Measurements from ENCODE around the gene RBBP6. TPM values are rescaled to one million over a fixed set of nuclear protein-coding genes. Genes with fewer than 3 reads are reported as not detected.

RBBP6 gene
- total and polyA plus RNA-seq, 9 of the 15 experiments (the other 6 are each of a cell fraction or from before 2014, with no cell fraction given) = 19.2 to 76.6 (median 42.7) TPM

DNA sequence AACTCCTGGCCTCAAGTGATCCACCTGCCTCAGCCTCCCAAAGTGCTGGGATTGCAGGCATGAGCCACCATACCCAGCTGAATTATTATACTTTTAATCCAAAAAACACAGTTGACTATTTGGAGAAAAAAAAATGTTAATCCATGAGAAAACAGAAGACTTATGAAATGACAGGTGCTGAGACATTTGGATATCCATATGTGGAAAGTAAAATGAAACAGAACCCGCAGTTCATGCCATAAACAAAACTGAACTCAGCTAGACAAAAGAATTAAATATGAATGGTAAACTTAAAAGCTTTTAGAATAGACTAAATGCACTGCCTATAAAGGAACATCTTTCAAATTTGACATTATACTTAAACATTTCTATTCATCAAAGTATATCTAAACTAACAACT, 8.2 kb upstream of the RBBP6 start (continued):
- TF ChIP-seq, protein P1, sequence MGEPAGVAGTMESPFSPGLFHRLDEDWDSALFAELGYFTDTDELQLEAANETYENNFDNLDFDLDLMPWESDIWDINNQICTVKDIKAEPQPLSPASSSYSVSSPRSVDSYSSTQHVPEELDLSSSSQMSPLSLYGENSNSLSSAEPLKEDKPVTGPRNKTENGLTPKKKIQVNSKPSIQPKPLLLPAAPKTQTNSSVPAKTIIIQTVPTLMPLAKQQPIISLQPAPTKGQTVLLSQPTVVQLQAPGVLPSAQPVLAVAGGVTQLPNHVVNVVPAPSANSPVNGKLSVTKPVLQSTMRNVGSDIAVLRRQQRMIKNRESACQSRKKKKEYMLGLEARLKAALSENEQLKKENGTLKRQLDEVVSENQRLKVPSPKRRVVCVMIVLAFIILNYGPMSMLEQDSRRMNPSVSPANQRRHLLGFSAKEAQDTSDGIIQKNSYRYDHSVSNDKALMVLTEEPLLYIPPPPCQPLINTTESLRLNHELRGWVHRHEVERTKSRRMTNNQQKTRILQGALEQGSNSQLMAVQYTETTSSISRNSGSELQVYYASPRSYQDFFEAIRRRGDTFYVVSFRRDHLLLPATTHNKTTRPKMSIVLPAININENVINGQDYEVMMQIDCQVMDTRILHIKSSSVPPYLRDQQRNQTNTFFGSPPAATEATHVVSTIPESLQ (CRISPR knock-in tag; IDR thresholded peaks at IDR 0.05) = no peak
- no peak for TF ChIP-seq BRCA1 (IDR thresholded peaks at IDR 0.05)
- no peak for TF ChIP-seq BRCA1 (CRISPR knock-in tag; IDR thresholded peaks at IDR 0.05)
- TF ChIP-seq, protein P2, sequence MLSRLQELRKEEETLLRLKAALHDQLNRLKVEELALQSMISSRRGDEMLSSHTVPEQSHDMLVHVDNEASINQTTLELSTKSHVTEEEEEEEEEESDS (CRISPR knock-in tag; IDR thresholded peaks at IDR 0.05) = no peak
- TF ChIP-seq ZNF561 (CRISPR knock-in tag; conservative IDR thresholded peaks at IDR 0.05) = no peak

- no peak overlapping the region; the same call in 1 of the 2 replicates for H2AFZ ChIP-seq (ENCODE audit: low read depth, low read length)
- TF ChIP-seq NFATC3 (IDR thresholded peaks at IDR 0.05) (no peak), ZNF140 (CRISPR knock-in tag; IDR thresholded peaks at IDR 0.05) (no peak), ZNF75A (CRISPR knock-in tag; IDR thresholded peaks at IDR 0.05) (no peak), ZNF224 (CRISPR knock-in tag; IDR thresholded peaks at IDR 0.05) (no peak), ZNF184 (CRISPR knock-in tag; IDR thresholded peaks at IDR 0.05) (no peak), C11orf30 (IDR thresholded peaks at IDR 0.05; ENCODE audit: low read depth) (0 out of 2 replicates have a peak, but pooled peaks have one; percentile 7), TAL1 (IDR thresholded peaks at IDR 0.05) (no peak), ZNF316 (IDR thresholded peaks at IDR 0.05) (peak; percentile 7; the same call in 1 of the 2 replicates), HMG20B (CRISPR knock-in tag; IDR thresholded peaks at IDR 0.05) (no peak), ZNF668 (CRISPR knock-in tag; IDR thresholded peaks at IDR 0.05) (no peak)
- TF ChIP-seq, protein P3, sequence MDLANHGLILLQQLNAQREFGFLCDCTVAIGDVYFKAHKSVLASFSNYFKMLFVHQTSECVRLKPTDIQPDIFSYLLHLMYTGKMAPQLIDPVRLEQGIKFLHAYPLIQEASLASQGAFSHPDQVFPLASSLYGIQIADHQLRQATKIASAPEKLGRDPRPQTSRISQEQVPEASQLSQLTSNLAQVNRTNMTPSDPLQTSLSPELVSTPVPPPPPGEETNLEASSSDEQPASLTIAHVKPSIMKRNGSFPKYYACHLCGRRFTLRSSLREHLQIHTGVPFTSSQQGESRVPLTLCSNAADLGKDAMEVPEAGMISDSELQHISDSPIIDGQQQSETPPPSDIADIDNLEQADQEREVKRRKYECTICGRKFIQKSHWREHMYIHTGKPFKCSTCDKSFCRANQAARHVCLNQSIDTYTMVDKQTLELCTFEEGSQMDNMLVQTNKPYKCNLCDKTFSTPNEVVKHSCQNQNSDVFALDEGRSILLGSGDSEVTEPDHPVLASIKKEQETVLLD (IDR thresholded peaks at IDR 0.05) = no peak
- TF ChIP-seq, protein P4, sequence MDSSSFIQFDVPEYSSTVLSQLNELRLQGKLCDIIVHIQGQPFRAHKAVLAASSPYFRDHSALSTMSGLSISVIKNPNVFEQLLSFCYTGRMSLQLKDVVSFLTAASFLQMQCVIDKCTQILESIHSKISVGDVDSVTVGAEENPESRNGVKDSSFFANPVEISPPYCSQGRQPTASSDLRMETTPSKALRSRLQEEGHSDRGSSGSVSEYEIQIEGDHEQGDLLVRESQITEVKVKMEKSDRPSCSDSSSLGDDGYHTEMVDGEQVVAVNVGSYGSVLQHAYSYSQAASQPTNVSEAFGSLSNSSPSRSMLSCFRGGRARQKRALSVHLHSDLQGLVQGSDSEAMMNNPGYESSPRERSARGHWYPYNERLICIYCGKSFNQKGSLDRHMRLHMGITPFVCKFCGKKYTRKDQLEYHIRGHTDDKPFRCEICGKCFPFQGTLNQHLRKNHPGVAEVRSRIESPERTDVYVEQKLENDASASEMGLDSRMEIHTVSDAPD (CRISPR knock-in tag; IDR thresholded peaks at IDR 0.05) = no peak
- peaks cover 8% of the 10 kb centered on the region for H3K79me2 ChIP-seq (ENCODE audit: control insufficient read depth, insufficient read depth, low read length)
- intact Hi-C loops (cut with micrococcal nuclease) (no loop called here), in situ Hi-C loops (cut with MboI) (no loop called here)
- no peaks in the 10 kb centered on the region for H3K36me3 ChIP-seq (ENCODE audit: control insufficient read depth, insufficient read depth, low read length)
- no peak overlapping the region for H3K27ac ChIP-seq (ENCODE audit: extremely low read depth, low read depth, low read length)
- peaks cover 2 to 17% of the 10 kb centered on the region in 2 experiments; a peak in 3 of 5 replicates for H3K4me1 ChIP-seq (replicated peaks in 1 of 2; ENCODE audit: control insufficient read depth in 2 of 2, insufficient read depth in 2 of 2, low read length in 2 of 2)
- no peak for ATAC-seq
- no peak for DNase-seq (ENCODE audit: extremely low read depth in 1 of 4, low spot score in 3 of 4)
- no peak for FAIRE-seq
- no peaks in the 10 kb centered on the region for H3K9me1 ChIP-seq (ENCODE audit: control insufficient read depth, insufficient read depth, low read length)
- no peak overlapping the region for H3K4me3 ChIP-seq
- CTCF ChIA-PET (ENCODE audit: low intra/inter-chr PET ratio) = no interaction called here
- H3K4me2 ChIP-seq (ENCODE audit: insufficient read depth, low read length) = no peak overlapping the region
- POLR2A ChIA-PET = no interaction called here
- no TSS peak for BruUV-seq (replicated peaks)
- H3K27me3 ChIP-seq (ENCODE audit: control insufficient read depth in 2 of 2, insufficient read depth in 2 of 2, low read length in 2 of 2) = no peaks in the 10 kb centered on the region
- H3K9ac ChIP-seq (ENCODE audit: insufficient read depth in 1 of 2, low read depth in 2 of 2, low read length in 2 of 2) = no peak overlapping the region
- H4K20me1 ChIP-seq (replicated peaks; ENCODE audit: control insufficient read depth, insufficient read depth, low read length) = no peaks in the 10 kb centered on the region
- H3K9me3 ChIP-seq (replicated peaks; ENCODE audit: control insufficient read depth, insufficient read depth, low read depth, low read length) = no peaks in the 10 kb centered on the region
Observed at GRCh38 chr16:24534620-24535019, 4.7 kb upstream of the RBBP6 start.
